Smooth muscle cell (in vitro differentiated cells): ENCODE data around the gene MNAT1. TPM values are rescaled to one million over a fixed set of nuclear protein-coding genes. Genes with fewer than 3 reads are reported as not detected.

Source experiments
- DNase-seq: peaks from one replicate; lab custom pipeline; 2025; ENCODE audit not compliant: unreplicated experiment; lab: John Stamatoyannopoulos, UW
- H2AFZ ChIP-seq: fragments of 200-600 bp; sonication (generic); 2 replicates; pipeline ENCODE4 v1.6.0; 2016; ENCODE audit warnings: antibody characterized with exemption, low read depth, mild to moderate bottlenecking
- H3F3A ChIP-seq: fragments of 200-600 bp; sonication (generic); 2 replicates; pipeline ENCODE4 v1.6.0; 2017; ENCODE audit warnings: antibody characterized with exemption, low read depth
- H3K27ac ChIP-seq: fragments of 200-600 bp; sonication (generic); 2 replicates; pipeline ENCODE4 v1.5.1; 2016; ENCODE audit warnings: low read depth, mild to moderate bottlenecking
- H3K27me3 ChIP-seq: fragments of 200-600 bp; sonication (generic); 2 replicates; pipeline ENCODE4 v1.6.1; 2016; ENCODE audit warnings: low read depth, mild to moderate bottlenecking
- H3K36me3 ChIP-seq: fragments of 200-600 bp; sonication (generic); 2 replicates; pipeline ENCODE4 v1.5.1; 2016; ENCODE audit warnings: low read depth
- H3K4me1 ChIP-seq: fragments of 200-600 bp; sonication (generic); 2 replicates; pipeline ENCODE4 v1.5.1; 2016; ENCODE audit warnings: low read depth
- H3K4me2 ChIP-seq: fragments of 200-600 bp; sonication (generic); 2 replicates; pipeline ENCODE4 v1.6.0; 2016; ENCODE audit warnings: mild to moderate bottlenecking
- H3K4me3 ChIP-seq: fragments of 200-600 bp; sonication (generic); 2 replicates; pipeline ENCODE4 v1.5.1; 2016; ENCODE audit warnings: mild to moderate bottlenecking
- H3K79me2 ChIP-seq: fragments of 200-600 bp; sonication (generic); 2 replicates; pipeline ENCODE4 v1.6.0; 2016; ENCODE audit warnings: low read depth, mild to moderate bottlenecking
- H3K9ac ChIP-seq: fragments of 200-600 bp; sonication (generic); 2 replicates; pipeline ENCODE4 v1.6.0; 2016; ENCODE audit warnings: low read depth
- H3K9me3 ChIP-seq: fragments of 200-600 bp; sonication (generic); replicated peaks from 2 replicates; pipeline ENCODE4 v1.5.1; 2016; ENCODE audit warnings: low read depth
- H4K20me1 ChIP-seq: fragments of 200-600 bp; sonication (generic); 2 replicates; pipeline ENCODE4 v1.6.0; 2016; ENCODE audit warnings: low read depth
- WGBS: methylation state at CpG from one replicate; pipeline ENCODE4 v1.1.7; 2016; ENCODE audit warnings: low lambda C conversion rate; 5-methylcytosine and 5-hydroxymethylcytosine counted together
- polyA plus RNA-seq: library from polyadenylated mRNA; unstranded; fragments of >200 nt; fragmentation: Nextera tagmentation; extraction: Ambion mirVana; gene quantifications from 2 replicates; pipeline ENCODE4 v1.2.1, GENCODE V29; 2016
- total RNA-seq: library from RNA; depleted of rRNA; stranded (reverse); fragments of >200 nt; gene quantifications from 2 replicates; pipeline ENCODE4 v1.2.3, GENCODE V29; 2014
- TF ChIP-seq, protein P1 (sequence below): fragments of 200-600 bp; sonication (generic); IDR thresholded peaks from 2 replicates; pipeline ENCODE4 v1.5.1; 2017; ENCODE audit warnings: borderline replicate concordance, mild to moderate bottlenecking, antibody characterized with exemption; ENCODE audit not compliant: insufficient read depth, poor library complexity, severe bottlenecking

MNAT1 gene
- total and polyA plus RNA-seq, 2 experiments from 2014 or later: 28.1 to 62.7 TPM

DNA sequence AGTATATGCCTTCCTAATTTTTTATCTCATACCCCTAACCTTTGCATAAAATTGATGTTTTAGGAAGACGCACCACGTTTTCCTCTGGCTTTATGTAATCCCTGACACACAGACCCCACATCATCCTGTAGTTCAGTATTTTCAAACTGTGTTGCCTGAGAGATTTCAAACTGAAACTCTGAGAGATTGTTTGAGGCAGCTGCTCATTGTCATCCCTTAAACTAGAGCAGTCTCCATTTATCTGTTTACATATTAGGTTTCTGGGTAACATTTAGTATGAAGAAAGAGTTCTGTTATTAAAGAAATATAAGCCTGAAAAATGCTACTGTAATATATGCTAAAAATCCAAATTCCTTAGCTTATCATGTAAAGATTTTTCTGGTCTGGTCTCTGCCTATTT lies 24.3 kb downstream of the MNAT1 start:
- Histone ChIP-seq H3K27ac (no peak overlapping the region), H3K36me3 (no peaks in the 10 kb centered on the region), H3K9me3 (no peaks in the 10 kb centered on the region), H3K4me1 (no peaks in the 10 kb centered on the region), H2AFZ (no peak overlapping the region), H3K27me3 (no peaks in the 10 kb centered on the region), H3F3A (no peaks in the 10 kb centered on the region), H3K4me3 (no peak overlapping the region), H3K9ac (no peak overlapping the region), H4K20me1 (peaks cover 97% of the 10 kb centered on the region), H3K4me2 (no peak overlapping the region), H3K79me2 (peaks cover 70% of the 10 kb centered on the region)
- WGBS: 61% methylated on average over 2 of the region's 2 CpGs
- DNase-seq: no peak
- TF ChIP-seq, protein P1, sequence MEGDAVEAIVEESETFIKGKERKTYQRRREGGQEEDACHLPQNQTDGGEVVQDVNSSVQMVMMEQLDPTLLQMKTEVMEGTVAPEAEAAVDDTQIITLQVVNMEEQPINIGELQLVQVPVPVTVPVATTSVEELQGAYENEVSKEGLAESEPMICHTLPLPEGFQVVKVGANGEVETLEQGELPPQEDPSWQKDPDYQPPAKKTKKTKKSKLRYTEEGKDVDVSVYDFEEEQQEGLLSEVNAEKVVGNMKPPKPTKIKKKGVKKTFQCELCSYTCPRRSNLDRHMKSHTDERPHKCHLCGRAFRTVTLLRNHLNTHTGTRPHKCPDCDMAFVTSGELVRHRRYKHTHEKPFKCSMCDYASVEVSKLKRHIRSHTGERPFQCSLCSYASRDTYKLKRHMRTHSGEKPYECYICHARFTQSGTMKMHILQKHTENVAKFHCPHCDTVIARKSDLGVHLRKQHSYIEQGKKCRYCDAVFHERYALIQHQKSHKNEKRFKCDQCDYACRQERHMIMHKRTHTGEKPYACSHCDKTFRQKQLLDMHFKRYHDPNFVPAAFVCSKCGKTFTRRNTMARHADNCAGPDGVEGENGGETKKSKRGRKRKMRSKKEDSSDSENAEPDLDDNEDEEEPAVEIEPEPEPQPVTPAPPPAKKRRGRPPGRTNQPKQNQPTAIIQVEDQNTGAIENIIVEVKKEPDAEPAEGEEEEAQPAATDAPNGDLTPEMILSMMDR: no peak

DNA sequence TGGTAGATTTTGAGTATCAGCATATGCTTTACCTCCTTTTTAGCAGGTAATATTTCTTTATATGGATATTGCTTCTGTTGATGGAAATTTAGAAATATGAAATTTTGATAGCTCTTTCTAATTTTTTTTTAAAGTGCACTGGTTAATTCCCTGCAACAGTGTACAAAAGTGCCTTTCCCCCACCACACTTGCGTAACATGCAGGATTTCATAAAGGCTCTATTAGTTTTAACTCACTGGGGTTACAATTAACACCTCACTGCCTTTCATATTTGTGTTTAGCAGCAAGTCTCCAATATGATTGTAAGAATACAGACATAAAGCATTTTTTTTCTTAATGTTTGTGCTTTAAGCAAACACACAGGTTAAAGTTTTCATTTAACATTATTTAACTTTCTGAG lies 25.6 kb downstream of the MNAT1 start:
- Histone ChIP-seq H2AFZ (no peak overlapping the region), H3K36me3 (no peaks in the 10 kb centered on the region), H3K4me1 (no peaks in the 10 kb centered on the region), H3K9me3 (no peaks in the 10 kb centered on the region), H3K27ac (no peak overlapping the region), H3K4me3 (no peak overlapping the region), H3K79me2 (peaks cover 75% of the 10 kb centered on the region), H4K20me1 (peaks cover 99% of the 10 kb centered on the region), H3K4me2 (no peak overlapping the region), H3K9ac (no peak overlapping the region), H3K27me3 (no peaks in the 10 kb centered on the region), H3F3A (no peaks in the 10 kb centered on the region)
- TF ChIP-seq, protein P1: no peak
- WGBS: 92% methylated on average over 1 of the region's 1 CpG
- DNase-seq: no peak

GRCh38 chr14:60760644-60761364 lies 26.2 kb downstream of the MNAT1 start:
- Histone ChIP-seq H3K4me2 (no peak overlapping the region), H3K9ac (no peak overlapping the region), H2AFZ (no peak overlapping the region), H3K4me3 (no peak overlapping the region), H3K27me3 (no peaks in the 10 kb centered on the region), H3K36me3 (no peaks in the 10 kb centered on the region), H3F3A (no peaks in the 10 kb centered on the region), H3K9me3 (no peaks in the 10 kb centered on the region), H3K27ac (no peak overlapping the region), H3K4me1 (no peaks in the 10 kb centered on the region), H3K79me2 (peaks cover 74% of the 10 kb centered on the region), H4K20me1 (peaks cover 97% of the 10 kb centered on the region)
- 32% methylated on average over 3 of the region's 3 CpGs for WGBS
- DNase-seq: no peak
- TF ChIP-seq, protein P1: no peak

DNA sequence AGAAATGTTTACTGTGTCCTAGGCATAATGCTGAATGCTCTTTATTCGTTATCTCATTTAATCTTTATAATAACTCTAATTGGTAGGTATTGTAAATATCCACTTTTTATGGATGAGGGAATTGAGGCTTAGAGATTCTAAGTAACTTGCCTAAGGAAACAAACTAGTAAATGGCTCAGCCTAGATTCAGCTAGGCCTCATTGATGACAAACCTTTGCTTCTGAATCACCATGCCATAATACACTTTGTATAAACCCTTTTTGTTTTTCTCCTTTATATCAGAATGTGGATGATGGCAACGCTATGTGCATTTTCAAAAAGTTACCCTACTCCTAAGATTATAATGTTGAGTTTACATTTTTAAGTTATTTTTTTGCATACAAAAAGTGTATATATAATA lies 34.0 kb downstream of the MNAT1 start:
- Histone ChIP-seq H3K9me3 (no peaks in the 10 kb centered on the region), H4K20me1 (peaks cover 87% of the 10 kb centered on the region), H3K4me2 (no peak overlapping the region), H3K27me3 (no peaks in the 10 kb centered on the region), H3K79me2 (peaks cover 59% of the 10 kb centered on the region), H3K27ac (no peak overlapping the region), H3K36me3 (no peaks in the 10 kb centered on the region), H3K9ac (no peak overlapping the region), H3K4me3 (no peak overlapping the region), H3K4me1 (no peaks in the 10 kb centered on the region), H3F3A (no peaks in the 10 kb centered on the region), H2AFZ (no peak overlapping the region)
- WGBS: 87% methylated on average over 2 of the region's 2 CpGs
- TF ChIP-seq, protein P1: no peak
- DNase-seq: no peak
